NB4 (cell line): Measurements from ENCODE around the gene DUOXA2.
A peak's percentile ranks its signal among the peaks of the same experiment; 100 is the strongest.

Experiments
- DNase-seq: peaks from one replicate; pipeline ENCODE4 v3.0.0; 2010; ENCODE audit warnings: low read depth
- H3K4me3 ChIP-seq: one replicate; pipeline ENCODE4 v1.5.1; 2011; ENCODE audit warnings: mild to moderate bottlenecking, low read depth, low read length, moderate library complexity
- CTCF ChIP-seq: IDR thresholded peaks from one replicate; pipeline ENCODE4 v1.5.1; 2012; ENCODE audit warnings: low read depth, low read length
- MAX ChIP-seq: IDR thresholded peaks from 2 replicates; pipeline ENCODE4 v1.6.1; 2011; ENCODE audit warnings: low read depth, low read length
- MYC ChIP-seq: IDR thresholded peaks from 2 replicates; pipeline ENCODE4 v1.6.1; 2011; ENCODE audit warnings: low read depth, low read length
- POLR2A ChIP-seq: IDR thresholded peaks from 2 replicates; pipeline ENCODE4 v1.6.1; 2011; ENCODE audit warnings: mild to moderate bottlenecking; ENCODE audit not compliant: insufficient read length; ENCODE audit errors: extremely low read depth

The DUOXA2 gene

GRCh38 chr15:45162771-45163507 lies 48.8 kb downstream of the DUOXA2 start:
- TF ChIP-seq MYC (peak; percentile 43; the same call in 1 of the 2 replicates), POLR2A (no peak), CTCF (peak; percentile 92), MAX (peak; percentile 66; the same call in 1 of the 2 replicates)
- H3K4me3 ChIP-seq: no peak overlapping the region
- DNase-seq: peak; percentile 81

GRCh38 chr15:45163508-45163856 lies 49.4 kb downstream of the DUOXA2 start:
- H3K4me3 ChIP-seq: no peak overlapping the region
- DNase-seq: no peak
- TF ChIP-seq POLR2A (no peak), CTCF (no peak), MYC (no peak), MAX (no peak)

GRCh38 chr15:45164914-45165313 lies 50.8 kb downstream of the DUOXA2 start:
- no peak overlapping the region for H3K4me3 ChIP-seq
- TF ChIP-seq MYC (no peak), POLR2A (no peak), CTCF (no peak), MAX (no peak)
- DNase-seq: no peak

- no peak for DNase-seq
- H3K4me3 ChIP-seq: no peak overlapping the region
- no peak for TF ChIP-seq MAX
- TF ChIP-seq MYC: no peak
- no peak for TF ChIP-seq POLR2A
- no peak for TF ChIP-seq CTCF
Measured at GRCh38 chr15:45165536-45165935, 51.4 kb downstream of the DUOXA2 start.

- peak; percentile 93 for DNase-seq
- H3K4me3 ChIP-seq: peak overlapping the region; percentile 59
- peak; percentile 68 for TF ChIP-seq CTCF
- TF ChIP-seq MYC: peak; percentile 62
- peak; percentile 29 for TF ChIP-seq MAX
- TF ChIP-seq POLR2A: peak; percentile 71
Measured at GRCh38 chr15:45166834-45167630, 52.9 kb downstream of the DUOXA2 start.
